Liver (tissue), 9 donors: ENCODE measurements around the gene MAP3K19. TPM values are rescaled to one million over a fixed set of nuclear protein-coding genes. Genes with fewer than 3 reads are reported as not detected.

ENCODE experiments used
- DNase-seq: peaks from one replicate; pipeline ENCODE4 v3.0.0-alpha.2; 2017; ENCODE audit warnings: low spot score
- H3K27ac ChIP-seq, 2 donors: one replicate each; pipeline ENCODE4 v1.7.0; 2013; ENCODE audit warnings: inconsistent platforms in 2 of 2, low read length in 2 of 2, control low read depth in 1 of 2, low read depth in 1 of 2, mild to moderate bottlenecking in 1 of 2
- H3K27me3 ChIP-seq, 4 donors: one replicate each; pipeline versions ENCODE4 v1.6.1 to v1.7.0; 2013; ENCODE audit warnings: low read length in 3 of 4, inconsistent platforms in 1 of 4, mild to moderate bottlenecking in 1 of 4, moderate library complexity in 1 of 4; ENCODE audit not compliant: control insufficient read depth in 4 of 4, insufficient read depth in 4 of 4
- H3K36me3 ChIP-seq, 4 donors: one replicate each; pipeline versions ENCODE4 v1.6.1 to v1.7.0; 2013; ENCODE audit warnings: low read length in 3 of 4, mild to moderate bottlenecking in 3 of 4, low read depth in 1 of 4, moderate library complexity in 1 of 4; ENCODE audit not compliant: control insufficient read depth in 4 of 4, insufficient read depth in 3 of 4
- H3K4me1 ChIP-seq, 4 donors: one replicate each; pipeline versions ENCODE4 v1.6.1 to v1.7.0; 2013; ENCODE audit warnings: low read length in 3 of 4, mild to moderate bottlenecking in 3 of 4, moderate library complexity in 1 of 4; ENCODE audit not compliant: control insufficient read depth in 4 of 4, insufficient read depth in 4 of 4
- H3K4me3 ChIP-seq, 3 donors: one replicate each; pipeline versions ENCODE4 v1.6.1 to v1.7.0; 2013; ENCODE audit warnings: low read length in 3 of 3, control low read depth in 1 of 3, low read depth in 1 of 3, mild to moderate bottlenecking in 1 of 3
- H3K9ac ChIP-seq, 2 donors: one replicate each; pipeline ENCODE4 v1.7.0; 2013; ENCODE audit warnings: low read length in 2 of 2, mild to moderate bottlenecking in 2 of 2, moderate library complexity in 2 of 2, control low read depth in 1 of 2, low read depth in 1 of 2
- H3K9me3 ChIP-seq, 4 donors: one replicate each; pipeline versions ENCODE4 v1.6.1 to v1.7.0; 2013; ENCODE audit warnings: low read length in 3 of 4; ENCODE audit not compliant: control insufficient read depth in 4 of 4
- EGR1 ChIP-seq, 2 donors: IDR thresholded peaks; 2 replicates each; pipeline ENCODE4 v1.6.1; 2016 to 2018; ENCODE audit warnings: antibody characterized with exemption in 2 of 2, low read depth in 2 of 2
- FOXA1 ChIP-seq: IDR thresholded peaks from 2 replicates; pipeline ENCODE4 v1.6.1; 2016; ENCODE audit warnings: antibody characterized with exemption
- FOXA2 ChIP-seq: IDR thresholded peaks from 2 replicates; pipeline ENCODE4 v1.6.1; 2016; ENCODE audit warnings: antibody characterized with exemption
- GABPA ChIP-seq, 2 donors: IDR thresholded peaks in 1 of 2; conservative IDR thresholded peaks in 1 of 2; 2 replicates each; pipeline ENCODE4 v1.6.1; 2016; ENCODE audit warnings: antibody characterized with exemption in 2 of 2, mild to moderate bottlenecking in 1 of 2, moderate library complexity in 1 of 2
- HNF4A ChIP-seq, 2 donors: conservative IDR thresholded peaks; 2 replicates each; pipeline ENCODE4 v1.6.1; 2016; ENCODE audit warnings: antibody characterized with exemption in 2 of 2, mild to moderate bottlenecking in 2 of 2
- HNF4G ChIP-seq: IDR thresholded peaks from 2 replicates; pipeline ENCODE4 v1.6.1; 2016; ENCODE audit warnings: antibody characterized with exemption
- JUND ChIP-seq, 2 donors: IDR thresholded peaks; 2 replicates each; pipeline ENCODE4 v1.6.1; 2016; ENCODE audit warnings: antibody characterized with exemption in 2 of 2
- NR2F2 ChIP-seq: IDR thresholded peaks from 2 replicates; pipeline ENCODE4 v1.6.1; 2016; ENCODE audit warnings: antibody characterized with exemption
- RAD21 ChIP-seq, 2 donors: IDR thresholded peaks; 2 replicates each; pipeline ENCODE4 v1.6.1; 2016; ENCODE audit warnings: antibody characterized with exemption in 2 of 2, mild to moderate bottlenecking in 2 of 2
- RXRA ChIP-seq, 2 donors: IDR thresholded peaks; 2 replicates each; pipeline ENCODE4 v1.6.1; 2017 to 2018; ENCODE audit warnings: antibody characterized with exemption in 2 of 2, mild to moderate bottlenecking in 1 of 2
- SP1 ChIP-seq: IDR thresholded peaks from 2 replicates; pipeline ENCODE4 v1.6.1; 2018; ENCODE audit warnings: antibody characterized with exemption, mild to moderate bottlenecking
- TAF1 ChIP-seq: conservative IDR thresholded peaks from 2 replicates; pipeline ENCODE4 v1.6.1; 2016; ENCODE audit warnings: antibody characterized with exemption, mild to moderate bottlenecking
- YY1 ChIP-seq: IDR thresholded peaks from 2 replicates; pipeline ENCODE4 v1.6.1; 2016; ENCODE audit warnings: antibody characterized with exemption, mild to moderate bottlenecking
- WGBS: extraction: QIAGEN DNeasy Blood & Tissue Kit; methylation state at CpG from one replicate; pipeline ENCODE4 v1.1.7; 2013; 5-methylcytosine and 5-hydroxymethylcytosine counted together
- polyA plus RNA-seq, 2 donors: library from polyadenylated mRNA; stranded (reverse) in 1 of 2; unstranded in 1 of 2; fragments of 200-250 nt in 1 of 2; fragments of >200 nt in 1 of 2; fragmentation: Nextera tagmentation in 1 of 2; extraction: Ambion mirVana in 1 of 2; gene quantifications; one replicate each; pipeline versions ENCODE4 v1.2.1 to v1.2.3, GENCODE V29; 2013 to 2015
- total RNA-seq, 2 donors: library from RNA; depleted of rRNA; stranded (reverse); fragments of >200 nt; gene quantifications; one replicate each; pipeline ENCODE4 v1.2.3, GENCODE V29; 2014
- TF ChIP-seq, protein P1 (sequence below): IDR thresholded peaks from 2 replicates; pipeline ENCODE4 v1.6.1; 2016; ENCODE audit warnings: antibody characterized with exemption
- TF ChIP-seq, protein P2 (sequence below): IDR thresholded peaks from 2 replicates; pipeline ENCODE4 v1.6.1; 2016; ENCODE audit warnings: antibody characterized with exemption
- TF ChIP-seq, protein P3 (sequence below): fragments of 150-350 bp; IDR thresholded peaks from 2 replicates; pipeline ENCODE4 v1.5.1; 2017; ENCODE audit warnings: improper control_type of control experiment, low read depth, low read length; ENCODE audit not compliant: missing input control
- TF ChIP-seq, protein P4 (sequence below): IDR thresholded peaks from 2 replicates; pipeline ENCODE4 v1.6.1; 2016; ENCODE audit warnings: antibody characterized with exemption, mild to moderate bottlenecking
- TF ChIP-seq, protein P5 (sequence below): IDR thresholded peaks from 2 replicates; pipeline ENCODE4 v1.6.1; 2016; ENCODE audit warnings: antibody characterized with exemption
- donor health status: healthy.
- donor health status: healthy.
- donor health status: healthy.
- donor health status: healthy.
- donor health status: healthy.

MAP3K19 gene
- total and polyA plus RNA-seq, 4 donors, result not detected

DNA sequence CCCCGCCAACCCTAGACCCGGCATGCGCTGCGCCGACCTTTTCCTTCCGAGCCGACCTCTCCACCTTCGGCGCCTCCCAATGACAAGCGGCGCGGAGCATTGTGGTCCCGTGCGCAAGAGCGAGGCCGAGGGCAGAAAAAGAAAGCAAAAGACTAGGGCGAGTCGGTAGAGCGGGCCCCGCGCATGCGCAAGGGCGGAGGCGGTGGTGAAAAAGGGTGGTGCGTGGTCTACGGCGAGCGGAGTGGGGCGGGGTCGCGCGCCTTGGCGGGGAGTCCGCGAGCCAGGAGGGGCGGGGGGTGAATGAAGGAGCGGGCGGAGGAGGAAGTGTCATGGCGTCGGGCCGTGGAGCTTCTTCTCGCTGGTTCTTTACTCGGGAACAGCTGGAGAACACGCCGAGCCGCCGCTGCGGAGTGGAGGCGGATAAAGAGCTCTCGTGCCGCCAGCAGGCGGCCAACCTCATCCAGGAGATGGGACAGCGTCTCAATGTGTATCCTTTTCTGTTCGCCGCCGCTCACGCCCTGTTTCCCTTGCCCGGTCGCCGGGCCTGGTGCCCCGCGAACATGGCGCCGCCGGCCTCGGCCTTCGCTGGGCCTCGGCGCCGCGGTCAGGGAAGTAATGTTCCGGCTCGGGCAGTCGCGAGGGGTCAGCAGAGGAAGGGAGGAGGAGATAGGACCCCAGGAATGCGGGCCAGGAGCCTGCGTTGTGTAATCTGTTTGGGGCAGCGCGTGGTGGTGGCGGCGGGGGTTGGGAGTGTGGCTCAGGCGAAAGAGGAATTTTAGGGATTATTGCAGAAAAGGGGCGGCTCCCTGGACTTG is 128.5 kb downstream of the MAP3K19 start, which contains the start of gene CCNT2:
Gene CCNT2 (plus strand): TSS at position 297 of the 815 bp plus-strand sequence. CDS start 33 bp downstream, at position 330.
- peak within 1 kb of the TSS; percentile 82 to 100 (median 90) for H3K4me3 ChIP-seq
- TF ChIP-seq JUND (IDR thresholded peaks at IDR 0.05) (peak in 1 of 2 donors; percentile 20), HNF4A (conservative IDR thresholded peaks at IDR 0.05) (peak in 1 of 2 donors; percentile 59), FOXA1 (peak; percentile 73), NR2F2 (peak; percentile 96), RXRA (IDR thresholded peaks at IDR 0.05) (peak; percentile 67 to 73), GABPA (IDR thresholded peaks at IDR 0.05 in 1 of 2, conservative IDR thresholded peaks at IDR 0.05 in 1 of 2) (peak in 1 of 2 donors; percentile 75), SP1 (peak; percentile 76), RAD21 (IDR thresholded peaks at IDR 0.05) (no peak), YY1 (peak; percentile 98), HNF4G (no peak), TAF1 (no peak), FOXA2 (peak; percentile 56), EGR1 (IDR thresholded peaks at IDR 0.05; ENCODE audit: low read depth in 2 of 2) (peak in 1 of 2 donors; percentile 80)
- TF ChIP-seq, protein P1, sequence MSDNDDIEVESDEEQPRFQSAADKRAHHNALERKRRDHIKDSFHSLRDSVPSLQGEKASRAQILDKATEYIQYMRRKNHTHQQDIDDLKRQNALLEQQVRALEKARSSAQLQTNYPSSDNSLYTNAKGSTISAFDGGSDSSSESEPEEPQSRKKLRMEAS, result peak; percentile 79
- TF ChIP-seq, protein P2, sequence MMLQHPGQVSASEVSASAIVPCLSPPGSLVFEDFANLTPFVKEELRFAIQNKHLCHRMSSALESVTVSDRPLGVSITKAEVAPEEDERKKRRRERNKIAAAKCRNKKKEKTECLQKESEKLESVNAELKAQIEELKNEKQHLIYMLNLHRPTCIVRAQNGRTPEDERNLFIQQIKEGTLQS, result no peak
- TF ChIP-seq, protein P3, sequence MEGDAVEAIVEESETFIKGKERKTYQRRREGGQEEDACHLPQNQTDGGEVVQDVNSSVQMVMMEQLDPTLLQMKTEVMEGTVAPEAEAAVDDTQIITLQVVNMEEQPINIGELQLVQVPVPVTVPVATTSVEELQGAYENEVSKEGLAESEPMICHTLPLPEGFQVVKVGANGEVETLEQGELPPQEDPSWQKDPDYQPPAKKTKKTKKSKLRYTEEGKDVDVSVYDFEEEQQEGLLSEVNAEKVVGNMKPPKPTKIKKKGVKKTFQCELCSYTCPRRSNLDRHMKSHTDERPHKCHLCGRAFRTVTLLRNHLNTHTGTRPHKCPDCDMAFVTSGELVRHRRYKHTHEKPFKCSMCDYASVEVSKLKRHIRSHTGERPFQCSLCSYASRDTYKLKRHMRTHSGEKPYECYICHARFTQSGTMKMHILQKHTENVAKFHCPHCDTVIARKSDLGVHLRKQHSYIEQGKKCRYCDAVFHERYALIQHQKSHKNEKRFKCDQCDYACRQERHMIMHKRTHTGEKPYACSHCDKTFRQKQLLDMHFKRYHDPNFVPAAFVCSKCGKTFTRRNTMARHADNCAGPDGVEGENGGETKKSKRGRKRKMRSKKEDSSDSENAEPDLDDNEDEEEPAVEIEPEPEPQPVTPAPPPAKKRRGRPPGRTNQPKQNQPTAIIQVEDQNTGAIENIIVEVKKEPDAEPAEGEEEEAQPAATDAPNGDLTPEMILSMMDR, result no peak
- TF ChIP-seq, protein P4, sequence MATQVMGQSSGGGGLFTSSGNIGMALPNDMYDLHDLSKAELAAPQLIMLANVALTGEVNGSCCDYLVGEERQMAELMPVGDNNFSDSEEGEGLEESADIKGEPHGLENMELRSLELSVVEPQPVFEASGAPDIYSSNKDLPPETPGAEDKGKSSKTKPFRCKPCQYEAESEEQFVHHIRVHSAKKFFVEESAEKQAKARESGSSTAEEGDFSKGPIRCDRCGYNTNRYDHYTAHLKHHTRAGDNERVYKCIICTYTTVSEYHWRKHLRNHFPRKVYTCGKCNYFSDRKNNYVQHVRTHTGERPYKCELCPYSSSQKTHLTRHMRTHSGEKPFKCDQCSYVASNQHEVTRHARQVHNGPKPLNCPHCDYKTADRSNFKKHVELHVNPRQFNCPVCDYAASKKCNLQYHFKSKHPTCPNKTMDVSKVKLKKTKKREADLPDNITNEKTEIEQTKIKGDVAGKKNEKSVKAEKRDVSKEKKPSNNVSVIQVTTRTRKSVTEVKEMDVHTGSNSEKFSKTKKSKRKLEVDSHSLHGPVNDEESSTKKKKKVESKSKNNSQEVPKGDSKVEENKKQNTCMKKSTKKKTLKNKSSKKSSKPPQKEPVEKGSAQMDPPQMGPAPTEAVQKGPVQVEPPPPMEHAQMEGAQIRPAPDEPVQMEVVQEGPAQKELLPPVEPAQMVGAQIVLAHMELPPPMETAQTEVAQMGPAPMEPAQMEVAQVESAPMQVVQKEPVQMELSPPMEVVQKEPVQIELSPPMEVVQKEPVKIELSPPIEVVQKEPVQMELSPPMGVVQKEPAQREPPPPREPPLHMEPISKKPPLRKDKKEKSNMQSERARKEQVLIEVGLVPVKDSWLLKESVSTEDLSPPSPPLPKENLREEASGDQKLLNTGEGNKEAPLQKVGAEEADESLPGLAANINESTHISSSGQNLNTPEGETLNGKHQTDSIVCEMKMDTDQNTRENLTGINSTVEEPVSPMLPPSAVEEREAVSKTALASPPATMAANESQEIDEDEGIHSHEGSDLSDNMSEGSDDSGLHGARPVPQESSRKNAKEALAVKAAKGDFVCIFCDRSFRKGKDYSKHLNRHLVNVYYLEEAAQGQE, result no peak
- TF ChIP-seq, protein P5, sequence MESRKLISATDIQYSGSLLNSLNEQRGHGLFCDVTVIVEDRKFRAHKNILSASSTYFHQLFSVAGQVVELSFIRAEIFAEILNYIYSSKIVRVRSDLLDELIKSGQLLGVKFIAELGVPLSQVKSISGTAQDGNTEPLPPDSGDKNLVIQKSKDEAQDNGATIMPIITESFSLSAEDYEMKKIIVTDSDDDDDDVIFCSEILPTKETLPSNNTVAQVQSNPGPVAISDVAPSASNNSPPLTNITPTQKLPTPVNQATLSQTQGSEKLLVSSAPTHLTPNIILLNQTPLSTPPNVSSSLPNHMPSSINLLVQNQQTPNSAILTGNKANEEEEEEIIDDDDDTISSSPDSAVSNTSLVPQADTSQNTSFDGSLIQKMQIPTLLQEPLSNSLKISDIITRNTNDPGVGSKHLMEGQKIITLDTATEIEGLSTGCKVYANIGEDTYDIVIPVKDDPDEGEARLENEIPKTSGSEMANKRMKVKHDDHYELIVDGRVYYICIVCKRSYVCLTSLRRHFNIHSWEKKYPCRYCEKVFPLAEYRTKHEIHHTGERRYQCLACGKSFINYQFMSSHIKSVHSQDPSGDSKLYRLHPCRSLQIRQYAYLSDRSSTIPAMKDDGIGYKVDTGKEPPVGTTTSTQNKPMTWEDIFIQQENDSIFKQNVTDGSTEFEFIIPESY, result peak; percentile 90
- WGBS, result under 1% methylated on average over 83 of the region's 83 CpGs
- peaks cover 4 to 38% (median 28%) of the 10 kb centered on the region in 4 donors for H3K4me1 ChIP-seq
- no peaks in the 10 kb centered on the region for H3K27me3 ChIP-seq
- no peaks in the 10 kb centered on the region for H3K36me3 ChIP-seq
- peak within 1 kb of the TSS; percentile 93 to 95 for H3K9ac ChIP-seq
- H3K9me3 ChIP-seq, result no peaks in the 10 kb centered on the region
- peak within 1 kb of the TSS; percentile 91 to 97 for H3K27ac ChIP-seq
- DNase-seq, result peak; percentile 99
